ENCODE data around the gene FAM117B.

GRCh38 chr2:202750763-202751427 is 116.1 kb downstream of the FAM117B start:
- TF ChIP-seq, protein P1, sequence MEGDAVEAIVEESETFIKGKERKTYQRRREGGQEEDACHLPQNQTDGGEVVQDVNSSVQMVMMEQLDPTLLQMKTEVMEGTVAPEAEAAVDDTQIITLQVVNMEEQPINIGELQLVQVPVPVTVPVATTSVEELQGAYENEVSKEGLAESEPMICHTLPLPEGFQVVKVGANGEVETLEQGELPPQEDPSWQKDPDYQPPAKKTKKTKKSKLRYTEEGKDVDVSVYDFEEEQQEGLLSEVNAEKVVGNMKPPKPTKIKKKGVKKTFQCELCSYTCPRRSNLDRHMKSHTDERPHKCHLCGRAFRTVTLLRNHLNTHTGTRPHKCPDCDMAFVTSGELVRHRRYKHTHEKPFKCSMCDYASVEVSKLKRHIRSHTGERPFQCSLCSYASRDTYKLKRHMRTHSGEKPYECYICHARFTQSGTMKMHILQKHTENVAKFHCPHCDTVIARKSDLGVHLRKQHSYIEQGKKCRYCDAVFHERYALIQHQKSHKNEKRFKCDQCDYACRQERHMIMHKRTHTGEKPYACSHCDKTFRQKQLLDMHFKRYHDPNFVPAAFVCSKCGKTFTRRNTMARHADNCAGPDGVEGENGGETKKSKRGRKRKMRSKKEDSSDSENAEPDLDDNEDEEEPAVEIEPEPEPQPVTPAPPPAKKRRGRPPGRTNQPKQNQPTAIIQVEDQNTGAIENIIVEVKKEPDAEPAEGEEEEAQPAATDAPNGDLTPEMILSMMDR (IDR thresholded peaks at IDR 0.05; ENCODE audit: insufficient read depth, low read length), result no peak
- TF ChIP-seq GABPA (IDR thresholded peaks at IDR 0.05; ENCODE audit: low read depth) (no peak), POLR2AphosphoS5 (IDR thresholded peaks at IDR 0.05; ENCODE audit: low read depth) (no peak), SPI1 (IDR thresholded peaks at IDR 0.05; ENCODE audit: borderline replicate concordance, low read depth) (no peak)
- TF ChIP-seq, protein P2, sequence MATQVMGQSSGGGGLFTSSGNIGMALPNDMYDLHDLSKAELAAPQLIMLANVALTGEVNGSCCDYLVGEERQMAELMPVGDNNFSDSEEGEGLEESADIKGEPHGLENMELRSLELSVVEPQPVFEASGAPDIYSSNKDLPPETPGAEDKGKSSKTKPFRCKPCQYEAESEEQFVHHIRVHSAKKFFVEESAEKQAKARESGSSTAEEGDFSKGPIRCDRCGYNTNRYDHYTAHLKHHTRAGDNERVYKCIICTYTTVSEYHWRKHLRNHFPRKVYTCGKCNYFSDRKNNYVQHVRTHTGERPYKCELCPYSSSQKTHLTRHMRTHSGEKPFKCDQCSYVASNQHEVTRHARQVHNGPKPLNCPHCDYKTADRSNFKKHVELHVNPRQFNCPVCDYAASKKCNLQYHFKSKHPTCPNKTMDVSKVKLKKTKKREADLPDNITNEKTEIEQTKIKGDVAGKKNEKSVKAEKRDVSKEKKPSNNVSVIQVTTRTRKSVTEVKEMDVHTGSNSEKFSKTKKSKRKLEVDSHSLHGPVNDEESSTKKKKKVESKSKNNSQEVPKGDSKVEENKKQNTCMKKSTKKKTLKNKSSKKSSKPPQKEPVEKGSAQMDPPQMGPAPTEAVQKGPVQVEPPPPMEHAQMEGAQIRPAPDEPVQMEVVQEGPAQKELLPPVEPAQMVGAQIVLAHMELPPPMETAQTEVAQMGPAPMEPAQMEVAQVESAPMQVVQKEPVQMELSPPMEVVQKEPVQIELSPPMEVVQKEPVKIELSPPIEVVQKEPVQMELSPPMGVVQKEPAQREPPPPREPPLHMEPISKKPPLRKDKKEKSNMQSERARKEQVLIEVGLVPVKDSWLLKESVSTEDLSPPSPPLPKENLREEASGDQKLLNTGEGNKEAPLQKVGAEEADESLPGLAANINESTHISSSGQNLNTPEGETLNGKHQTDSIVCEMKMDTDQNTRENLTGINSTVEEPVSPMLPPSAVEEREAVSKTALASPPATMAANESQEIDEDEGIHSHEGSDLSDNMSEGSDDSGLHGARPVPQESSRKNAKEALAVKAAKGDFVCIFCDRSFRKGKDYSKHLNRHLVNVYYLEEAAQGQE (IDR thresholded peaks at IDR 0.05; ENCODE audit: insufficient replicate concordance, low read depth), result no peak
